C4-2B (cell line): Measurements from ENCODE around the gene ZNF224.

Experiments
- ZFX ChIP-seq: fragments of 450-650 bp; IDR thresholded peaks from 2 replicates; pipeline ENCODE4 v1.6.1; 2017
- TF ChIP-seq, protein P1 (sequence below): fragments of 450-650 bp; conservative IDR thresholded peaks from 2 replicates; pipeline ENCODE4 v1.5.1; 2017; ENCODE audit warnings: mild to moderate bottlenecking

GRCh38 chr19:44111910-44112463 is 17.8 kb downstream of the ZNF224 start:
- TF ChIP-seq, protein P1, sequence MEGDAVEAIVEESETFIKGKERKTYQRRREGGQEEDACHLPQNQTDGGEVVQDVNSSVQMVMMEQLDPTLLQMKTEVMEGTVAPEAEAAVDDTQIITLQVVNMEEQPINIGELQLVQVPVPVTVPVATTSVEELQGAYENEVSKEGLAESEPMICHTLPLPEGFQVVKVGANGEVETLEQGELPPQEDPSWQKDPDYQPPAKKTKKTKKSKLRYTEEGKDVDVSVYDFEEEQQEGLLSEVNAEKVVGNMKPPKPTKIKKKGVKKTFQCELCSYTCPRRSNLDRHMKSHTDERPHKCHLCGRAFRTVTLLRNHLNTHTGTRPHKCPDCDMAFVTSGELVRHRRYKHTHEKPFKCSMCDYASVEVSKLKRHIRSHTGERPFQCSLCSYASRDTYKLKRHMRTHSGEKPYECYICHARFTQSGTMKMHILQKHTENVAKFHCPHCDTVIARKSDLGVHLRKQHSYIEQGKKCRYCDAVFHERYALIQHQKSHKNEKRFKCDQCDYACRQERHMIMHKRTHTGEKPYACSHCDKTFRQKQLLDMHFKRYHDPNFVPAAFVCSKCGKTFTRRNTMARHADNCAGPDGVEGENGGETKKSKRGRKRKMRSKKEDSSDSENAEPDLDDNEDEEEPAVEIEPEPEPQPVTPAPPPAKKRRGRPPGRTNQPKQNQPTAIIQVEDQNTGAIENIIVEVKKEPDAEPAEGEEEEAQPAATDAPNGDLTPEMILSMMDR: no peak
- no peak for TF ChIP-seq ZFX
